GM19240 (cell line): Measurements from ENCODE around the gene TCP10L.
"Not testable (repeated sequence)": the region's sequence is repeated elsewhere in the genome, so short reads cannot be mapped to it uniquely, and the experiment has no call there.

Source experiments
- DNase-seq: peaks from one replicate; pipeline ENCODE4 v3.0.0; 2011; ENCODE audit warnings: low spot score; ENCODE audit not compliant: insufficient read length

TCP10L gene

DNA sequence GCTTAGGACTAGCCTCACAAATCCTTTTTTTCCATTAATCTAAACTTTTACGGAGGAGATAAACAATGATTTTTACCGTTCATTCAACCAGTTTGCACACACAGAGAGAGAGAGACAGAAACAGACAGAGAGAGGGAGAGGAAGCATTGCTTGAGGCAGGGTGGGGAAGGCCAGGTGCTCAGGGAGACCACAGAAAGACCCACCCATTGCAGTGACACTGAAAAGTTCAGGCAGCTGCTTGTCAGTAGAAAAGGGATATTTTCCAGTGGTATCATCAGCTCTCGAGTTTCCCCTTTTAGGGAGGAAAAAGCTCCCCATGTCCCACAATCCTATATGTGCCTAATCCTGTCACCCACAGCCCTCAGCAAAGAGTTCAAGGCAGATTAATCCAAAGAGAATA is 27.2 kb downstream of the TCP10L start:
- no peak for DNase-seq

DNA sequence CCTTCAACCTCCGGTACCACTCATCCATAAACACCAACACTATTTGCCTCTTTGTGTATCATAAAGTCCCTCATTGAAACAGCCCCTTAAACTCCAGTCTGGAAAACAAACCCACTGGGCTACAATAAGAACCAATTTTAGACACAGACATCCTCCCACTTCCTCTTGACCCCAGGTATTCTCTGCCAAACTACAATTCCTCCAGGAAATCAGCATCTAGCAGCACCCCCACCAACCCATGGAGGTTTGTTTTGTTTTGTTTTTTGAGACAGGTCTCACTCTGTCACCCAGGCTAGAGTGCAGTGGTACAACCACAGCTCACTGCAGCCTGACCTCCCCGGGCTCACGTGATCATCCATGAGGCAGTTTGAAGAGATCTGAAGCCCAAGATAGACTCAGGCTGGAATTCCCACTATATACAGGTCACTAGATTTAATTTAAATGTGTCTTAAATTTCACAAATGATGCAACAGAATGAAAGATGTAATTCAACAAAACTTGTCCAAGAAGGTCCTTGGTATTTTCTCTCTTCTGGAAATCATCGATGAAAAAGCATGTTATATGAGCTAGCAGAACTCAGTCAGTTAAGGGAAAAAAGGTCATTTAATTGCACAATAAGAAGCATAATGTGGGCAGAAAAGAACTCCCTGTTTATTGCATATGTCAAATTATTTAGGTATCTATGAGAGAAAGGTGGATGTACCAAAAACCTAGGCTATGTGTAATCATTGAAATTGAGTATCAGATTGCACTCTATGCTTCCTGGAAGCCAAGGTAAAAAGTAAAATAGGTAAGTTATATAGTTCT is 30.3 kb downstream of the TCP10L start:
- no peak for DNase-seq

DNA sequence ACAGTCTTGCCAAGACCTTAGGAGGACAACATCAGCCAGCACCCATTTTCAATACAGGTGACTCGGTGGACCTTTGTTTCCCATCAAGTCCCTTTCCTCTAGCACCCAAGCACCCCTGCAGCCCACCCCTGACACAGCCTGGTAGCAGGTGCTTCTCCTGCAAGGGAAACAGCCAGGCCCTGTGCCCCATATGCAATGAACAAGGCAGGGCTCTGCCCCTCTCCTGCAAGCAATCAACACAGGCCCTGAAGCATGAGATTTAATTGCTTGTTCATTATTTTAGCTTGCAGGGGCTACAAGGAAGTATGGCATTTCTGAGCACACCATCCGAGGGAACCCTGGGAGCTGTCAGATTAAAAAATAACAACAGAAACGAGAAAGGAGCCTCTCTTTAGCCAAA is 35.4 kb downstream of the TCP10L start:
- DNase-seq = no peak

DNA sequence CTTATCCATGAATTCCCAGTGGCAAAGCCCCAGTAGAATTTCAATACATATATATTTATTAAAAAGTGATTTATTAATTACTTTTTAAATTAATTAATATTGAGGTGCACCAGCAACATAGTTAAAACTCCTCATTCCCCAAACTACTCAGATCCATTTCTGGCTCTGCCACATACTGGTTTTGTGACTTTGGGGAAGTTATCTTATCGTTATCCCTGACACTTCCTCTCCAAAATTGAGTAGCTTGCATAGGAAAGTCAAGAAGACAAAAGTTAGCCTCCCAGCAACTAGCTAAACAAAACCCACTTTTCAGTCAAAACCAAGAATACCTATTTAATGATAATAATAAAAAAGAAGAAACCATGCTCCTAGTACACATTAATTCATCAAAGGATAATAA is 35.9 kb downstream of the TCP10L start:
- DNase-seq = no peak

DNA sequence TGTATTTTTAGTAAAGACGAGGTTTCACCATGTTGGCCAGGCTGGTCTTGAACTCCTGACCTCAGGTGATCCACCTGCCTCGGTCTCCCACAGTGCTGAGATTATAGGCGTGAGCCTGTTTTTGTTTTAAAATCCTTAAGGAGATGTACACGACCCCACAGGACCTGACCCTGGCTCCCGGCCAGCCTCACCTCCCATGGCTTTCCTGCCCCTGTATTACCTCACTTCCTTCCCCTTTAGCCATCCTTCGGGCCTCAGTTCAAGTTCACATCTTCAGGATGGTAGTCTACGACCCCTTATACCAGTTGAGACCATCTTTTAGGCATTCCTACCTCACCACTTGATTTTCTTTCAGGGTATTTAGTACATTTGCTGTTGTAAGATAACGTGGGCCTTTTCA is 36.3 kb downstream of the TCP10L start:
- no peak for DNase-seq

- no peak for DNase-seq
These were observed 38.3 kb downstream of the TCP10L start for GRCh38 chr21:32547018-32547417.

DNA sequence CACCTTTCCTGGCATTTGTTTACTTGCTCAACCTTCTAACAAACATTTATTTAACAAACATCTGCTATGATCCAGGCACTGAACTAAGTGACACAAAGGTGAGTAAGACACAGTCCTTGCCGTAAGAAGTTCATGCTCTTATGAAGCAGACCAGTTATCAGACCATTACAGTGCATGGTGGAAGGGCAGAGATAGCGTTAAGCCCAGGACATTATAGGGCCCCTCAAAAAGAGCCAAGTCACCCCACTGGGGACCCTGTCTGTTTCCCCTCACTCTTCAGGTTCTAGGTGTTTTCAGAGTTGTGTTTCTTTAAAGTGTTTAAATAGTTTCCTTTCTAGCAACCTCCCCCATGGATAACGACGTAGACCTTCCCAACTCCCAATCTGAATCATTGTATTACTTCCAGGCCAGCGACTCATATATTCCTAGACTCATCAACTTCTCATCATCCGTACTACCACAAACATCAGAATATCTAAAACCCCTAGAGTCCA is 39.3 kb downstream of the TCP10L start:
- DNase-seq = no peak

DNA sequence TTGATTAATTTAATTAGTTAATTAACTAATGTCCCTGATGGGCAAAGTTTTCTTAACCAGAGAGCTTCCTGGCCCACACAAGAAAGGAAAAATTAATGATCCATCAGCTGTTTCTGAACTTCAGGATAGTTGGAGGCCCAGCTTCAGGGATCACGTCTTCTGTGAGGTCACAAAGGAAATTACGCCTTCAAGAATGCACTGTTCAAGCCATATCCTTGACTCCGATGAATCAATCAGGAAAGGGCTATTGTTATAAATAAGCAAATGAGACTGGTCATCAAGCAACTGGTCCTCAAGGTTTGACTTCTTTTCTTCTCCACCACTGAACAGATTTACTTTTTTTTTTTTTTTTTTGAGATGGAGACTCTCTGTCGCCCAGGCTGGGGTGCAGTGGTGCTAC is 40.6 kb downstream of the TCP10L start:
- no peak for DNase-seq

GRCh38 chr21:32543975-32544374 is 41.3 kb downstream of the TCP10L start:
- DNase-seq = no peak

GRCh38 chr21:32543056-32543455 is 42.3 kb downstream of the TCP10L start:
- not testable (repeated sequence) for DNase-seq

DNA sequence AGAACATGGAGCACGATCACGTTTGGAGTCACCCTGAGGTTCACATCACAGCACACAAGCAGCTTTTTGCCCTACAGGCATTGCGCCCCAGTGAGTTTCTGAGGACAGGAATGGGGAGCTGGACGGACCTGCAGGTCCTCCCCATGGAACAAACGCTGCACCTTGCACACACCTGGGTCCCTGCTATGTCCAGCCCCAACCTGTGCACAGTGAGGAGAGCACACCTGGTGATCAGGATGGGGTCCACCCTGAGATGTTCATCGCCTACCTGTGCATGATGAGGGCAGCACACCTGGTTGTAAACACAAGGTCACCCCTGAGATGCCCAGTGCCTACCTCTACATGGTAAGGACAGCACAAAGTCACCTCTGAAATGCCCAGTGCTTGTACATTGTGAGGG is 45.9 kb downstream of the TCP10L start:
- no peak for DNase-seq

GRCh38 chr21:32538147-32538792 is 47.1 kb downstream of the TCP10L start:
- no peak for DNase-seq

GRCh38 chr21:32537569-32537881 is 47.8 kb downstream of the TCP10L start:
- DNase-seq = no peak

DNA sequence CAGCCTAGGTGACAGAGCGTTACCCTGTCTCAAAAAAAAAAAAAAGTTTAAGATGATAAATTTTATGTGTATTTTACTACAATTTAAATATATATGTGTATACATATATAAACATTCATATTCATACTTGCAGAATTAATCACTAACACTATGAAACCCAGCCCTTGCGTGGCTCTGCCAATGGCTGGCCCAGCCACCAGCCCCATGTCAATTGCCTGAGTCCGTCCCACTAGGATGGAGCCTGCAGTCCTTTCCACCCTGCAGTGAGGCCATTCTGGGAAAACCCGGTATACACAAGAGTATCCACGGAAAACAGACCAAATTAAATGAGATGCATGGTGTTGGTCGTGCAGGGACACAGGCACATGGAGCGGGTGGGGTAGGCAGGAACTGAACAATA is 49.7 kb downstream of the TCP10L start:
- DNase-seq = no peak

DNA sequence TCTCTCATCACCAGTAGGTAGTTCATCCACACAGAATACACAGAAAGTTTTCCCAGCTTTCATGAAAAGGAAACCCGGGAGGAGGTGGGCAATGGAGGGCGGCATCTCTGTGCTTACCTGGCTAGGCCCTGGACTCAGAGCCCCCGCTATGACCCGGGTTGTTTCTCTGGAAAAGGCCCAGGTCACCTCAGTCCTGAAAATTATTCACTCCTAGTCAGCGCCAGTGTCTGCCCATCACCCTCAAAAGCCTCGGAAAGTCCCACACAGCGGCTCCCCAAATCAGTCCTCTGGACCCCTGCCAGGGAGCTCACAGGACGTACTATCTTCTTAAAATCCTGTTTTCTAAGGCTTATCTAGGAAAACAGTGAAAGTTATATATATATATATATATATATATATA is 51.2 kb downstream of the TCP10L start:
- no peak for DNase-seq

DNA sequence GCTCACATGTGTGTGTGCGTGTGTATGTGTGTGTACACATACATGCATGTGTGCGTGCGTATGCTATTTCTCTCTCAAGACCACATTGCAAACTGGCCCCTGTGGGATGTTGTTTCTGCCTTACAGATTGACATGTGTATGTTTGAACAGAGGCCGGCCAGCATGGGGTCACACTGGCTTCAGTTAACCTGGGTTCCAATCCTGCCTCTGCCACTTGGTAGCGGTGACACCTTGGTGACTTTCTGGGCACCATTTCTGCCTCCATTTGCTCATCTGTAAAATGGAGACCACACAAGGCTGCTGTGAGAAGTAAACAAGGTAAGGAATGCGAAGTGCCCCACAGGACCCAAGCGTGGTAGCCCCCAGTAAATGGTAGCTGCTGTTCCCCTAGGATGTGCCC is 51.7 kb downstream of the TCP10L start:
- DNase-seq = no peak

GRCh38 chr21:32533053-32533452 is 52.3 kb downstream of the TCP10L start:
- no peak for DNase-seq

- no peak for DNase-seq
These were observed 52.7 kb downstream of the TCP10L start for GRCh38 chr21:32532636-32533035.

DNA sequence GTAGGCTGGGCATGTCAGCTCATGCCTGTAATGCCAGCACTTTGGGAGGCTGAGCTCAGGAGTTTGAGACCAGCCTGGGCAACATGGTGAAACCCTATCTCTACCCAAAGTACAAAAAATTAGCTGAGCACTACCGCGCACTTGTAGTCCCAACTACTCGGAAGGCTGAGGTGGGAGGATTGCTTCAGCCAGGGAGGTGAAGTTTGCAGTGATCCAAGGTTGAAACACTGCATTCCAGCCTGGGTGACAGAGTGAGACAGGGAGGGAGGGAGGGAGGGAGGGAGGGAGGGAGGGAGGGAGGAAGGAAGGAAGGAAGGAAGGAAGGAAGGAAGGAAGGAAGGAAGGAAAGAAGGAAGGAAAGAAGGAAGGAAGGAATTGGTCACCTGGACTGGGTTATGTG is 53.8 kb downstream of the TCP10L start:
- DNase-seq = not testable (repeated sequence)

- not testable (repeated sequence) for DNase-seq
These were observed 54.5 kb downstream of the TCP10L start for GRCh38 chr21:32530809-32531208.

- no peak for DNase-seq
These were observed 55.6 kb downstream of the TCP10L start for GRCh38 chr21:32529679-32530078.

DNA sequence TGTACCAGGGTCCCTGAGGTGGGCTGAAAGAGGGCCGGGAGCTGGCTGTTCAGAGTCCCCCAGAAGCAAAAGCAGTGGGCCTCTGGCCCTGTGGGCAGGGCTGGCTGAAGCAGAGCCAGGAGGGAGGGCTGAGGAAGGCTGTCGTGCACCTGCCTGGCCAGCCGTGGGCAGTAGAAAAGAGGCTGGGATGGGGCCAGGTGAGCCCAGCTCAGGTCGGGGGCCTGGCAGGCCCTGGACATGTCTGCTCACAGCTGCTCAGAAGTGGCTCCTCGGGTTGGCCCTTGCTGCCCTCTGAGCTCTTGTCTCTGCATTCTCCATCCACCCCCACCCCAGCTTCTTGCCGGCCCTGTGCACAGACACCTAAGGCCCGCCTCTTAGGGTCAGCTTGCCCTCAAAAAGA is 60.0 kb downstream of the TCP10L start:
- no peak for DNase-seq
